LHCN-M2 (cell line): ENCODE data around the gene UBE2B. TPM values are rescaled to one million over a fixed set of nuclear protein-coding genes. Genes with fewer than 3 reads are reported as not detected.

ENCODE experiments used
- DNase-seq: peaks from one replicate; pipeline ENCODE4 v3.0.0-alpha.2; 2012; ENCODE audit warnings: low read depth
- total RNA-seq: library from RNA; depleted of rRNA; stranded (reverse); fragments of >200 nt; gene quantifications from 2 replicates; pipeline ENCODE4 v1.2.3, GENCODE V29; 2014; rRNA removed

Gene UBE2B
- total RNA-seq, 1 experiment from 2014 or later: 13.2 TPM

GRCh38 chr5:134437340-134437846 is 66.0 kb downstream of the UBE2B start:
- DNase-seq: peak; percentile 23

GRCh38 chr5:134437847-134438581 is 66.6 kb downstream of the UBE2B start:
- peak; percentile 39 for DNase-seq

- no peak for DNase-seq
These were observed 67.4 kb downstream of the UBE2B start for GRCh38 chr5:134438721-134439123.

GRCh38 chr5:134439210-134439654 is 67.9 kb downstream of the UBE2B start:
- DNase-seq: peak; percentile 73

GRCh38 chr5:134440201-134440755 is 68.9 kb downstream of the UBE2B start:
- no peak for DNase-seq

Other genes starting within 250 kb of the UBE2B start
- gene SKP1, start 194.6 kb upstream of the UBE2B start, total RNA-seq: 358 and 428 TPM in 2 replicates
- 255 and 270 TPM in 2 replicates for gene PPP2CA, start 145.5 kb upstream of the UBE2B start, total RNA-seq
- gene CDKL3, start 4.4 kb upstream of the UBE2B start, total RNA-seq: 2.2 and 2.6 TPM in 2 replicates
- gene CDKN2AIPNL, start 40.3 kb downstream of the UBE2B start, total RNA-seq: 40.8 and 43.3 TPM in 2 replicates
- 34.0 and 34.4 TPM in 2 replicates for gene JADE2, start 154.1 kb downstream of the UBE2B start, total RNA-seq